OCI-M1 (cell line): ENCODE measurements around the gene ZNHIT1.
A peak's percentile ranks its signal among the peaks of the same experiment; 100 is the strongest.
"Not testable (repeated sequence)": the region's sequence is repeated elsewhere in the genome, so short reads cannot be mapped to it uniquely, and the experiment has no call there.

Experiments
- DNase-seq: peaks from one replicate; lab custom pipeline; 2025; lab: John Stamatoyannopoulos, UW

The ZNHIT1 gene

GRCh38 chr7:101241443-101242349 lies 23.7 kb downstream of the ZNHIT1 start:
- no peak for DNase-seq

- DNase-seq = peak; percentile 66
Measured at GRCh38 chr7:101243646-101244374, 25.8 kb downstream of the ZNHIT1 start.

DNA sequence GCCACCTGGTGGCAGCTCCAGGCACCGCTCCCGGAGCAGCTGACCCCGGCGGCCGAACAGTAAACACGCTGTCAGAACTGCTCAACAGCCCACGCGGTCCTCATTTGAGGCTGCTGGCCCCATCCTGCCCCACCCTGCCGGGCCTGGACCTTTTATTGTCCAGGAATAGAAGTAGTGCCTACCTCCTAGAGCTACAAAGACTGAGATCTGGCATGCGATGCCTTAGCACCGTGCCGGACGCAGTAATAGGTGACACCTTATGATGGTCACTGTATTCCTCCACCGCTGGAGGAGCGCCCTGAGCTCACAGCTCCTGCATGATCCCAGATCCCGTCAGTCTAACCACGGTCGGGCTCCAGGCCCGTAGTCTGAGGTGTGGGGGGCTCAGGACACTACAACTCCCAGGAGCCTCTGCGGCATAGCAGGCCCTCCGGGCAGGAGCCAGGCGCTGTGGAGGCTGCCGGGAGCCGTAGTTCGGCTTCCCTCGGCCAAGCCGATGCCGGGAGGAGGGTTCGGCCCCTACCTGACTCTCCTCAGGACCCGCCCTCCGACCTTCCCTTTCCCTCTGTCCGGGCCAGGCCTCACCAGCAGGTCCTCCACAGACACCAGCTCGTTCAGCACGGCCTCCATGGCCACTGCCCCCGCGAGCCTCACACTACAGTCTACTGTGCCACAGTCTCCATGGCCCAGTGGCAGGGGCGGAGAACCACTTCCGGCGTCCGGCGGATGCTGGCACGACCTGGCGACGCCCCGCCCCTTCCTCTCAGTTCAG lies 26.6 kb downstream of the ZNHIT1 start, which contains the start of gene FIS1:
TSS of gene FIS1 (minus strand) at position 707 of the 772 bp plus-strand sequence. CDS start at position 630, 77 bp downstream.
- peak; percentile 100 for DNase-seq

- DNase-seq = no peak
Measured at GRCh38 chr7:101245147-101245668, 27.2 kb downstream of the ZNHIT1 start.

DNA sequence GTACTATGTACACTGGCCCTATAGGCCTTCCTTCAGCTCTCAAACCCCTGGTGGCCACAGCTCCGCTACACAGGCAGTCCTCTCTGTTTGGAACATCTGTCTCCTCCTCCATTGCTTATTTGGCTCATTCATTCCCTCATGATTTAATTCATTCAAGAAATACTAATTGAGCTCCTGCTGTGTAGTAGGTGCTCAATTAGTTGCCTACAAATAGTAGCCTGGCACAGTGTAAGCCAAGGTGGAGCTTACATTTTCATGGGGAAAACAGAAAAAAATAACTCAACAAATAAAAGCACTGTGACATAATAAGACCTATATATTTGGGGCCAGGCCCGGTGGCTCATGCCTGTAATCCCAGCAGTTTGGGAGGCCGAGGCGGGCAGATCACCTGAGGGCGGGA lies 30.3 kb downstream of the ZNHIT1 start:
- DNase-seq = no peak

DNA sequence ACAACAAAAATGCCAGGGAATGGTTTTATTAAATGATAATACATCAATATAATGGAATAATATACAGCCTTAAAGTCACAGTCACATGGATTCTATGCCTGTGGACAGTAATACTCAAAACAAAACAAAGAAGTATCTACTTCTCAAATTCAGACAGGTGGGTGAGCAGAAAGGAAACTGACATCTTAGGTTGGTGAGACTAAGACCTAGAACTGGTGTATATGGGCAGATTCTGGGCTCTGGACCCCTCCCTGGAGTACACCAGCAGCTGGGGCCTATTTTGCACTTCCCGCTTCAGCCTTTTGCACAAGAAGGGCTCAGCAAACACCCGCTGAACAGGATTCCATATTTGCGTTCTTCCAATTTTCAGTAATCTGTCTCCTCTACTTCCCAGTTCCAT lies 32.4 kb downstream of the ZNHIT1 start:
- no peak for DNase-seq

GRCh38 chr7:101251871-101252659 lies 34.1 kb downstream of the ZNHIT1 start:
- DNase-seq = peak; percentile 100

GRCh38 chr7:101253199-101253598 lies 35.2 kb downstream of the ZNHIT1 start:
- not testable (repeated sequence) for DNase-seq

DNA sequence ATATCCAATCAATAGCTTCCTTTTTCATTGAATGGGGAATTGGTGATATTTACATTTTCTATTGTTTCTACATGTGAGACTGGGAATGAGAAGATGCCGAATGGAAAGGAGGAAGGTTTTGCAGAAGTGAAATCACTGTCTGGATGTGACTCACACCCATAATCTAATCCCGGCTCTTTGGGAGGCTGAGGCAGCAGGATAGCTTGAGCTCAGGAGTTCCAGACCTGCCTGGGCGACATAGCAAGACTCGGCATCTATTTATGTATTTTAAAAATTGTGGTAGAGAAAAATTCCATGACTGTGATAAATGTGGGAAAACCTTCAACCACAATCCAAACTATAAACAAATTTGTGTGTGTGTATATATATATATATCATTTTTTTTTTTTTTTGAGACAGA lies 37.8 kb downstream of the ZNHIT1 start:
- DNase-seq = no peak

DNA sequence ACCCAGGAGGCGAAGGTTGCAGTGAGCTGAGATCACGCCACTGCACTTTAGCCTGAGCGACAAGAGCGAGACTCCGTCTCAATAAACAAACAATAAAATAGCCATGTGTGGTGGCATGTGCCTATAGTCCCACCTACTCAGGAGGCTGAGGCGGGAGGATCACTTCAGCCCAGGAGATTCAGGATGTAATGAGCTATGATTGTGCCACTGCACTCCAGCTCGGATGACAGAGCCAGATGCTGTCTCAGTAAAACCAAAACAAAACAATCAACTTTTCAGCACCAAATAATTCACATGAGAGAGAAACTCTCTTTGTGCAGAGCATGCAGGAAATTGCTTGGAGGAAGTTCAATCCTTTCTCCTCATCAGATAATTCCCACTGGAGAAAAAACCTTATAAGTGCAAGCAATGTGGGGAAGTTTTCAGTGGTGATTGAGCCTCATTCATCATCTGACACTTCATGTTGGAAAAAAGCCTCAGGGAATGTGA lies 40.3 kb downstream of the ZNHIT1 start:
- no peak for DNase-seq

DNA sequence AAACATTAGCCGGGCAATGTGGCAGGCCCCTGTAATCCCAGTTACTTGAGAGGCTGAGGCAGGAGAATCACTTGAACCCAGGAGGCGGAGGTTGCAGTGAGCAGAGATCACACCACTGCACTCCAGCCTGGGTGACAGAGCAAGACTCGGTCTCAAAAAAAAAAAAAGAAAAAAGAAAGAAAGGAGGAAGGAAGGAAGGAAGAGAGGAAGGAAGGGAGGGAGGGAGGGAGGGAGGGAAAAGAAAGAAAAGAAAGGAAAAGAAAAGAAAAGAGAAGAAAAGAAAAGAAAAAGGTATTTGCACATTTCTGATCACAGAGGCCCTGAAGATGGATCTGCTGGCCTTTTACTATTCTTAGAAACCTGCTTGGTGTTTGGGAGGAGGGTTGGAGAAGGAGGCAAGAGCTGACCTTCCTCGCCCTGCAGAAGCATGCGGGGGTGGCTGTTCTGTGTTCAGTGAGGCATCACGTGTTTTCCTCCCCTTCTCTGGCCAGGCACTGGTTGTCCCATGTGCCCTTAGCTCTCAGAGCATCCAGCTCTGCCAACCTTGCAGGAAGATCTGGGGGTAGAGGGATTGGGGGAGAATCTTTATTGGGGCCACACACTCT lies 46.2 kb downstream of the ZNHIT1 start:
- peak; percentile 90 for DNase-seq

GRCh38 chr7:101265622-101266516 lies 47.9 kb downstream of the ZNHIT1 start:
- peak; percentile 97 for DNase-seq

GRCh38 chr7:101269664-101270063 lies 51.7 kb downstream of the ZNHIT1 start:
- DNase-seq = no peak

DNA sequence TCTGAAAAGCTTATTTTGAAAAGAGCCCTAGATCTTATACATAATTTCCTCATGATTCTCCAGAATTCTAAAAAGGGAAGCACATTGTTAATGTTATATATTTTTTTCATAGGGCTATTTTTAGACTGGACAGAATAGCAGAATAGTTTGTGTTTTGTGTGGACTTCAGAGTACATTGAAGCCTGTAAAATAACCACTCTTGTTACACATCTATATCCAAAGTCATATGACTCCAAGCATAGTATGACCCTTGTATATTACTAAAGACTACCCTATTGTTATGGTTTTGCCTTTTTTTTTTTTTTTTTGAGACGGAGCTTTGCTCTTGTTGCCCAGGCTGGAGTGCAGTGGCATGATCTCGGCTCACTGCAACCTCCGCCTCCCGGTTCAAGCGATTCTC lies 53.1 kb downstream of the ZNHIT1 start:
- DNase-seq = peak; percentile 51

- no peak for DNase-seq
Measured at GRCh38 chr7:101273206-101273605, 55.2 kb downstream of the ZNHIT1 start.
